NCI-H2081 (cell line): Measurements from ENCODE around the gene YPEL3.

Source experiments
- DNase-seq, 2 experiments: peaks; one replicate each; lab custom pipeline; 2025; lab: John Stamatoyannopoulos, UW

The YPEL3 gene

DNA sequence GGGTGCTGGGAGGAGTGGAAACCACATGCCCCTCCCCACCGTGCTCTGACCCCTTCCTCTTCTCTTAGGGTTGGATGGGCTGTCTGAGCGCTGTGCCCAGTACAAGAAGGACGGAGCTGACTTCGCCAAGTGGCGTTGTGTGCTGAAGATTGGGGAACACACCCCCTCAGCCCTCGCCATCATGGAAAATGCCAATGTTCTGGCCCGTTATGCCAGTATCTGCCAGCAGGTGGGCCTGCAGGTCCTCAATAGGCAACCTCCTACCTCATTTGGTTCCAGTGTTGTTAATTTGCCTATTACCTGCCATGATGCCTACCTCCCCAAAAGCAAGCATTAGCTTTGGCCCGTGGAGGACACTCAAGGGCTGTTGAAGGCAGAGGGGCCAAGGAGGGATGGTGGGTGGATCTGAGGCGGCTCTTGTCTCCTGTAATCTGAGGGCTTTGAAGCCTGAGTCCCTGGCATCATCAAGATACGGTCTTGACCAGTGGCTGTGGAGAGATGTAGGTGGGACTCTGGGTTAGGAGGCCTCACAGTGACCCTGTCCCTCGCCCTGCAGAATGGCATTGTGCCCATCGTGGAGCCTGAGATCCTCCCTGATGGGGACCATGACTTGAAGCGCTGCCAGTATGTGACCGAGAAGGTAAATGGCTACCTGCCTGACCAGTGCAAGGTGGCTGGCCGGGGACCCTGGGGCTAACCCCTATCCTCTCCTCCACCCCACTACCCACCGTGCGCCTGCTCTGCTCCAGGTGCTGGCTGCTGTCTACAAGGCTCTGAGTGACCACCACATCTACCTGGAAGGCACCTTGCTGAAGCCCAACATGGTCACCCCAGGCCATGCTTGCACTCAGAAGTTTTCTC lies 27.0 kb downstream of the YPEL3 start:
- no peak for DNase-seq

DNA sequence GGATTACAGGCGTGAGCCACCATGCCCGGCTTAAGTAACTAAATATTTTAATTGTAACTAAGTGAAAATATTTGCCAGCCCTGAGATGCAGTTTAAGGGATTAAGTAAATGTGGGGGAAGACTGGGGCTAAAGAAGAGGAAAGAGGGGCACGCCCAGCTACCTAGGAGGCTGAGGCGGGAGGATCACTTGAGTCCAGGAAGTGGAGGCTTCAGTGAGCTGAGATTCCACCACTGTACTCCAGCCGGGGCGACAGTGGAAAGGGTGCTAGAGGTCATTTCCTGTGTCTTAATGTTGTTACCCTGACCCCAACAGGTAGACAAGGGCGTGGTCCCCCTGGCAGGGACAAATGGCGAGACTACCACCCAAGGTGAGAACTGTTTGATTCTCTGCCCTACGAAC lies 27.7 kb downstream of the YPEL3 start:
- no peak for DNase-seq

DNA sequence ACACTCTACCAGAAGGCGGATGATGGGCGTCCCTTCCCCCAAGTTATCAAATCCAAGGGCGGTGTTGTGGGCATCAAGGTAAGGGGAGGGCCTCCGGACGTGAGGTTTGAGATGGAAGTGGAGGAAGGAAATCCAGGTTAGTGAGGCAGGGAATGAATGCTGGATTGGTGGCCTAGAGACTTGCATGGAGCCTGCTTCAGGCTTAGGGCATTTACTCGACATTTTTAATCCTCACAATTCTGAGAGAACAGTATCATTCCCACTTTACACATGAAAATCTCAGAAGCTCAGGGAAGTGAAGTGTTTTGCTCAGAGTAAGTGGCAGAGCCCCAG lies 28.5 kb downstream of the YPEL3 start:
- no peak for DNase-seq

DNA sequence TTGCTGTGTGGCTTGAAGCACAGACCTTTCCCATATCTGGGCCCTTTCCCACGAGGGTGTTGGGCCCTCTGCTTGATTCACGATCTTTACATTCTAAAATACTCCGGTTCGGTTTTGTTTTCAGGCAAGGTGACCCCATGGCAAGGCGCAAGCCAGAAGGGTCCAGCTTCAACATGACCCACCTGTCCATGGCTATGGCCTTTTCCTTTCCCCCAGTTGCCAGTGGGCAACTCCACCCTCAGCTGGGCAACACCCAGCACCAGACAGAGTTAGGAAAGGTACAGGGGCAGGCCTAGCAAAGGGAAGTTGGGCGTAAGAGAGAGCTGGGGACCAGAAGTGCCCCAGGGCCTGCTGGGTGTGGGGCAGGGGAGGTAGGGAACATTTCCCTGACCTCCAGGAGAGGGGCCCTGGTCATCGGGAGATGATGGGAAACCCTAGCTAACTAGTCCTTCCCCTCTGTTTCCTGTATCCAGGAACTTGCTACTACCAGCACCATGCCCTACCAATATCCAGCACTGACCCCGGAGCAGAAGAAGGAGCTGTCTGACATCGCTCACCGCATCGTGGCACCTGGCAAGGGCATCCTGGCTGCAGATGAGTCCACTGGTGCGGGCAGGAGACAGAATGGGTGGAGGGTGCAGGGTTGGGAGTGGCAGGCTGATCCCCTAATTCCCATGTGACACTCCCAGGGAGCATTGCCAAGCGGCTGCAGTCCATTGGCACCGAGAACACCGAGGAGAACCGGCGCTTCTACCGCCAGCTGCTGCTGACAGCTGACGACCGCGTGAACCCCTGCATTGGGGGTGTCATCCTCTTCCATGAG lies 29.0 kb downstream of the YPEL3 start:
- DNase-seq = no peak

DNA sequence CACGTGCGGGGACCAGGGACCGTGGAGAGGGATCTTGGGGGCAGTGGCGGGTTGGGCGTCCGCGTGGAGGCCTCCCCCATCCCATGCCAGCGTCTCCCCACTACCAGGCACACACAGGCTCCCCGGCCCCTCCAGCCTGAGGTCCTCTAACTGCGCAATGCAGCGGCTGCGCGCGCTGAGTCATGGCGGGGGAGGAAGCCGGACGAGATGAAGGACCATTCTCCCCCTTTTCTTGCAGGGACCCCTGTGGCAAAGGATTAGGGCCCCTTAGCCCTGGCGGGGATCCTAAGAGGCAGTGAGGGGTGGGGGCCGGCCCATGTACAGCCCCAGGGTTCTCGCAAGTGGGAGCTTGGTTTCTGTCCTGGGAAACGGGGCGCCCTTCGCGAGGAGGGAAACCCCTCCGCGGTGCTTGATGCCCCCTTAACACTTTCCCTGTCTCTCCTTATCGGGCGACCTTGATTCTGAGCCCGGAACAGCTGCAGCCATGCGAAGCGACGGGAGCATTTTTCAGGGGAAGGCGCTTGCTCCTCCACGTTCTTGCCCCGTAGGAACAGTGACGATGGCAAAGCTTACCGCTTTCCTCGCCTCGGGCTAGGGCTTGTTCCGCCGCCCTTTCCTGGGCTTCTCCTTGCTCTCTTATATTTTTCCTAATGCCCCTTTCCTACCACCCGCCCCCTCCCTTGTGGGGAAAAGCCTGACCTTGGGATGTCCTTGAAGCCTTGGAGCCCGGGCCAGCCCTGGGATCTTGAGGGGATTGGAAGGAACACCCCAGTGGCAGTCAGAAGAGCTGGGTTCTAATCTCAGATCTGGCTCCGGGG lies 29.9 kb downstream of the YPEL3 start:
- DNase-seq = no peak

DNA sequence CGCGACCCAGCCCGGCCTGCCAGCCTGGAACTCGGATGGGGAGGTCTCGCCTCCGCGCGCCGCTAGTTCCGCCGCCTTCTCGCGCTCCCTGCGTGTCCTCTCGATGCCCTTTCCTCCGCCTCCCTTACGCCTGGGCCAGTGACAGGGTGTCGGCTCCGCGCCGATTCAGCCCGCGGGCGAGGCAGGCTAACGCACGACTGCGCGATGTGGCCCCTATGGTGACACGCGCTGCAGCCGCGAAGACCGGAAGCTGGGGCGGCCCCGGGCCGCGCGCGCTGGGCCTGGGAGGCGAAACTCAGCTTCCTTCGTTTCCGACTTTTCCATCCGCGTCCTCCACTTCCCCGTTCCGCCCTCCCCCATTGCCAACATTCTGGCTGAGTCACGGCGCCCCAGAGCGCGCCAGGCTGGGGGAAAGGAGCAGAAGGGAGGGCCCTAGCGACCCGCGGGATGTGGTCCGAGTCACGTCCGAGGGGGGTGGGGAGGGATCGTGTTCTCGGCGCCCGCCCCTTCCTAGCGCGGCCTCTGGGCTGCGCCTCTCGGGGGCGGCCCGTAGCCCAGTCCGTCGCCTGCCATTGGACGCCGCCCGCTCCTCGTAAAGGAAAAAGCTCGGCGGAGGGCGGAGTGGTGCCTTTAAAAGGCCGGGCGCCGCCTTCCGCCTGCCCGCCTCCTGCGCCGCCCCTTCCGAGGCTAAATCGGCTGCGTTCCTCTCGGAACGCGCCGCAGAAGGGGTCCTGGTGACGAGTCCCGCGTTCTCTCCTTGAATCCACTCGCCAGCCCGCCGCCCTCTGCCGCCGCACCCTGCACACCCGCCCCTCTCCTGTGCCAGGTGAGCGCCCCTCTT lies 30.7 kb downstream of the YPEL3 start, which contains the start of gene ALDOA:
TSS of gene ALDOA (plus strand) at position 659 of the 841 bp plus-strand sequence. CDS start 1,138 bp downstream, outside the sequence.
- DNase-seq = peak; percentile 93 to 94

DNA sequence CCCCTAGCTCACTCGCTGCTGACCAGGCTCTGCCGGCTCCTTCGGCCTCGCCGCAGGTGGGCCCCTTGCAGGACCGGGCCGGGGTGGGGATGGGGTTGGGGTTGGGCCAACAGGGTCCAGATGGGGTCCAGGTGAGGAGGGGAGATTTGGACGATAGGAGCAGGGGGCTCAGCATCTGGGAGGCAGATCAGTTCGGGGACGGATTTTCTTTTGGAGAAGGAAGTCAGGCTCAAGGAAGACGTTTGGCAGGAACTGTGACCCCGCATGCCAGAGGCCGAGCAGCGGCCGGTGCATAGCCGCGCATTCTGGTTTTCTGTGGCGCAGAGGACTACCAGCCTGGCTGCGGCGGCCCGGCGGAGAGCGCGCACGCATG lies 31.3 kb downstream of the YPEL3 start:
- DNase-seq = no peak

DNA sequence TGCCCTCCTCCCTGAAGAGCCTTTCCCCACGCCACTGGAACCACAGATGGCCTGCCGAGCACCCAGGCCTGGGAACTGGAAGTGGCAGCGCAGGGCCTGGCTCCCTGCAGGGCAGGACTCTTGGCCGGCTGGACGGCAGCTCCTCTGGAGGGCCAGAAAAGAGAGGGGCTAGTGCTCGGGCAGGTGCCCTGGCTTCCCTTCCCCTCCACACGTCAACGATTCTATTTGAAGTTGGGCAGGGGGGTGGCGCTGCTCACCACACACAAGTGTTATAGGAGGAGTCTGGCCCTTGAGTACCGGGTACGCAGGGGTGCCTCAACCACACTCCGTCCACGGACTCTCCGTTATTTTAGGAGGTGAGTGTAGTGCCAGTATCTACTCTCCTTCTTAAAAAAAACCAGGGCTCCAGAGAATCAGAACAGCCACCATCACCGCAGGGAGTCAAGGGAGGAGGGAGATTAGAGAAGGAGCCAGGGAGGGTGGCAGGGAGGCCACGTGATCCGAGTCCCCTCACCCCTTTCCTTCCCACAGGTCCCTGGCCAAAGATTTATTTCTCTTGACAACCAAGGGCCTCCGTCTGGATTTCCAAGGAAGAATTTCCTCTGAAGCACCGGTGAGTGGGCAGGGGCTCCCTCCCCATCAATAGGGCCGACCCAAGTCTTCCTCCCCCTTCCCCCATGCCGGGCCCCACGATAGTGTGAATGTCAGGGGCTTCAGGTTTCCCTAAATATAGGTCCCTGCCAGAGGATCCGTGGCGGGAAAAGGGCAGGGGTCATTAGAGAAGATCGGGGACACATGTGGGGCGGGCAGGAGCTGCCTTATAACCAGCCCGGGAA lies 31.9 kb downstream of the YPEL3 start:
- peak; percentile 52 to 77 for DNase-seq

DNA sequence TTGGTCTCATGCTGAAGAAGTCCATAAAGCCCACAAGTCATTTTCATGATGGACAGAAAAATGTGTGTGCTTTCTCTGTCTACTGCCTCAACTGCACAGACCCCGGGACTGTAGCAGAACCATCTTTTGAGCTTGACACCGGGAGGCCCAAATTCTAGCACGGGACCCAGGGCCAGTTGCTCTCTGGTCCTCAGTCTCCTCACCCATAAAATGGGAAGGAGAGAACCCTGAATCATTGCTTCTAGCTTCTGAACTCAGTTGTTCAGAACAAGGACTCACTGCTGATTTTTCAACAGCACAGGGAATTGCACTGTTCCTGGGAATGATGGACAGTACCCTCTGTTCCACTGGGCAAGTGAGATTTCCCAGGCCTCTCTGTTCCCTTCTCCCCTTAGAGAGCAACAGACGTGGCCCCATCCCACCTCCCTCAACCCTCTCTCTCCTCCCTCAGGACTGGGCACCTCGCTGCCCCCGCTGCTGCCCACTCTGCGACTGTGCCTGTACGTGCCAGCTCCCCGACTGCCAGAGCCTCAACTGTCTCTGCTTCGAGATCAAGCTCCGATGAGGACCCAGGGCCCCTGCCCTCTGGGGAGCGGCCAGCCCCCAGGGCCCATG lies 32.6 kb downstream of the YPEL3 start:
- DNase-seq = no peak

DNA sequence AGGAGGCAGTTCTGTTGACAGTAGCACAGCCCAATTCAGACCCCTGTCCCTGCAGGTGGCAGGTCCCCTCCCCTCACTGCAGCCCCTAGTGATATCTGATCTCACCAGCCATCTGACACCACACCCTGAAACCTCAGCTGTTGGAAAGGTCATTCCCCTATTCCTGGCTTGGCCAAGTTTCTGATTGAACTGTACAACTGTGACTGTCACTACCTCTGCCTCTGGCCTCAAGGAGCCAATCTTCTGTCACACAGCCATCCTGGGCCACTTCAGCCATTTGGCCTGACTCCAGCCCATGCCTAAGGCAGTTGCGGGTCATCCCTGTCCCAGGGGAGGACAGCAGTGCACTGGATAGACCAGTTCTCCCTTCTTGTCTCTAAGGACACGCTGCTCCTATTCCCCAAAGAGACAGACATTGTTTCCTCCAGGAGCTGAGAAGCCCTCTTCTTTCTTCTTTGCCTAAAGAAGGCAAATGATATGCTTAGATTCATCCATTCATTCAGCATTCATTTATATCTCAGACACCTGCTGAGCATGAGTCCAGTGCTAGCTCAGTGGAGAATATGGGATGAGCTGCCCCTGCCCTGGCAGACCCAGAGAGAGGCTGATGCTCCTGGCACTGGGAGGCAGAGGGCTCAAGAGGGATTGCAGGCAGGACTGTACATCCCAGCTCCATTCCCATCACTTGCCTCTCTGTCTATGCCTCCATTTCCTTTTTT lies 35.0 kb downstream of the YPEL3 start:
- no peak for DNase-seq

DNA sequence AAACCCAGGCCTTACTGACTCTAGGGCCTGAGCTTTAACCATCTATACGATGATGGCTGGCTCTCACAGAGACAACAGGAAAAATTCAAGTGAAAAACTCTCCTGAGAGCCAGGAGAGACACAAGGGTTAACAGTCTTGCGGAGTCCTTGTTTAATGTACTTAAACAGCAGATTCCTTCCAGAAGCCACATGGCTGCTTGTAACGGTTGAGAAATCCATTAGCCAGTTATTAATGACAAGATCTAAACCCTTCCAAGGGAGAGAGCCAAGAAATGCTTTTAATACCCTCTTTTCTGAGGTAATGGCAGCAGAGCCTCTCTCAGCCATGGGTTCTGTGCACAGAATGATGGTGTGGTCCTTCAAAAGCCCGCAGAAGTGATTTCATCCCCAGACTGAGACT lies 35.7 kb downstream of the YPEL3 start:
- no peak for DNase-seq

DNA sequence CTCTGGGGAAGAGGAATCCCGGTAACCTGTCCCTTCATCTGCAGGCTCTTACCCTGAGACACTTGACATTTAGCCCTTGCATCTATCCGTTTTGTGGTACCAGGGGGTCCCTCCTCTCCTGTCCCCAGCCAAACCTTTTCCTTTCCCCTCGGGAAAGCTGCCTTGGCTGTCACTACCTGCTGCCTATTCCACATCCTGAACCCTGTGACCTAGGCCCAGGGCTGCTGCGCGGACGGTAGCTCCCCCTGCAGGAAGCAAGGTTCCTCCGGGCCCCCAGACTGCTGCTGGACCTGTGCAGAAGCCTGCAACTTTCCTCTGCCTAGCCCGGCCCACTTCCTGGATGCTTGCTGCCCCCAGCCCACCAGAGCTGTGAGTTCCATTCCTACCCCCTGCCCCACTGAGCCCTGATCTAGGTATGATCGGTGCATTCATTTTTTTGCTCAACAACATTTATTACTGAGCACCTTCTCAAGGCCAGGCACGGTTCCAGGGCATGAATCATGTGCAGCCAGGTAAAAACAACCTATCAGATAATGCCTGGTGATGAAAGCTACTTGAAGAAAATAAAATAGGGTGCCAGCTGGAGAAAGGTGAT lies 41.0 kb downstream of the YPEL3 start:
- no peak for DNase-seq

DNA sequence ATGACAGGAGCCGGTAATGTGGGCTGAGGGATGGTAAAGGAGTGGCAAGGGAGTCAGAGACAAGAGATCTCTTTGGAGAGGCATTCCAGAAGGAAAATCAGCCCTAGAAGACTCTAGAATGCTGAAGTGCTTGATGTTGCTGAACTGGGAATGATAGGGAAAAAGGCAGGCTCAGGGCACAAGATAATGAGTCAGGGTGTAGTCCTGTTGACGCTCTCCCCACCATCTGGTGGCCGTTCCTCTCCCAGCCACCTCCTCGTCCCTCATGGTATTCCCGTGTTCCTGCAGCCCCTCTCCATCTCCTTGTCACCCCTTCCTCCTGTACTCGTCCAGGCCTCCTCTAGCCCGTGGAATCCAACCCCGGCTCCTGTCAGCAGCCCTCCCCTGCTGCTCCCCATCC lies 41.6 kb downstream of the YPEL3 start:
- DNase-seq = no peak

DNA sequence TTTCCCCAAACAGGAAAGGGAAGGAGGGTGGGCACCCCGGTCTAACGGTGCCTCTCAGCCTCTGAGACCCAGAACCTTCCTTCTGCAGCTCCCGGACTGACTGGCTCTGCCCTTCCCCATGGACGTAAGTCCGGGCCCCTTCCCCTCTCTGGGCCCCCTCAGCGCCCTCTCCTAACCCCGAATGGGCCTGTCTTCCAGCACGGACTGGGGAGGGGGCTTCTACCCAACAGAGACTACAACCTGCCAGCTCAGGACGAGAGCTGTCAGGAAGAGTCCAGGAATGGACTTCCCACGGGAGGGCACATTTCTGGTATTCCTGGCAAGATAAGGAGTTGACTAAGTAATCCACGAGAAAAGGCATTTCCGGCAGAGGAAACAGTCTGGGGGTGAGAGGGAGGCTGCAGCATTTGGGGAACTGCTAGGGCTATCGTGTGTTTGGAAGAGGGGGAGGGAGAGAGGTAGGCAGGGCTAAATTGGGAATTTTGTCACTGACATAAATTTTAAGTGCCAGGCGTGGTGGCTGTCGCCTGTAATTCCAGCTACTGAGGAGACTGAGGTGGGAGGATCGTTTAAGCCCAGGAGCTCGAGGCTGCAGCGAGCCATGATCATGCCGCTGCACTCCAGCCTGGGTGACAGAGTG lies 42.5 kb downstream of the YPEL3 start:
- peak in 1 of 2 experiments; percentile 12 for DNase-seq

DNA sequence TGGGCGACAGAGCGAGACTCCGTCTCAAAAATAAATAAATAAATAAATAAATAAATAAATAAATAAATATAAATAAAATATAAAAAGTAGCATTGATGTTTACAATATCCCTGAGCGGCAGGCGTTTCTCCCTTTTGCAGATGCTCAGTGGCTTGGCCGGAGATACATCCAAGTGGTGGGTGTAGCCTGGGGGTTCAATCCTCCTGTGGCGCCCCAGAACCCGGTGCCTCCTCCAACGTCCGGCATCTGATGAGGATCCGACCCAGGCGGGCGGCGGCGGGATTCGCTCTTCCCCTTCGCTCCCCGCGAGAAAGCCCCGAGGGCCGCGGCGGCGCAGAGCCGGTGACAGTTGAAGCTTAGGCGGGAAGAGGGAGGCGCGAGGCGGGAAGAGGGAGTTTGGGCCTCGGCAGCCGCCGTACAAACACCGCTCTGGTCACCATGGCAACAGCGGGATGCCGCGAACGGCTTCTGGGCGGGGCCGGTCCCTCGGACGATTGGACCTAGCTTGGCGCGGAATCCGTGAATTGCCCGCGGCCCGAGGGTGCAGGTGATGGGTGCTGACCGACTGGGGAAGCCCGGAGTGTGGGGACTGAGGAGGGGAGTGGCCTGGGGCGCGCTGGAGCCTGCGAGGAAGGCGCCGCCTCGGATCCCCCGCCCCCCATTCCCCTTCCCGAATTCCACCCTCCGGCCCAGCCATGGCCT lies 43.2 kb downstream of the YPEL3 start:
- DNase-seq = peak; percentile 77 to 87

DNA sequence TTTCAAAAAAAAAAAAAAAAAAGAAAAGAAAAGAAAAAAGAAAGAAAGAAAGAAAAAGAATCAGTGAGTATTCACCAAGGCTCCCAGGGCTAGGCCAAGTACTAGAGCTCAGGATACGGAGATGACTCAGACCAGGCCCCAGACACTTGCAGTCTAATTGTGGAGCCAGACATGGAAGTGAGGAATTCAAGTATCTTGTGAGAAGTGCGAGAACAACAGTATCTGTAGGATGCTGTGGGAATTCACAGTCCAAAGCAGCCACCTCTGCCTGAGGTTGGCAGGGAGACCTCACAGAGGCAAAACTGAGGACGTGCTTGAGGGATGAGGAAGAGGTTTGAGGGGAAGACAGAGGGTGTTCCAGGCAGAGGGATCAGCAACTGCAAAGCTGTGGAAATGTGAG lies 44.5 kb downstream of the YPEL3 start:
- no peak for DNase-seq

DNA sequence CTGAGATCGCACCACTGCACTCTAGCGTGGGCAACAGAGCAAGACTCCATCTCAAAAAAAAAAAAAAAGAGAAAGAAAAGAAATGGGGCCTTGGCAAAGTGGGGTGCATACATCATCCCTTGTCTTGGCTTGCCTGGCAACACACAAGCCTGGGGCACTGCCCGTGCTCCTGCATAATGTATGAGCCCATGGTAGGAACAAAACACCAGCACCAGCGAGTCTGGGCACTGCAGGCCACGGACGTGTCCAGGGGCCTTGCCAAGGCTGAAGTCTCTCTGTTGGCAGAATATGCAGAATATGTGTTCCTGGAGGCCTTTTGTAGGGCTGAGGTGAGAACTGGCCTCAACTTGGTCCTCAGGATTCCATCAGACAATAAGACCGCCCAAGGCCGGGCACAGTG lies 46.1 kb downstream of the YPEL3 start:
- no peak for DNase-seq

DNA sequence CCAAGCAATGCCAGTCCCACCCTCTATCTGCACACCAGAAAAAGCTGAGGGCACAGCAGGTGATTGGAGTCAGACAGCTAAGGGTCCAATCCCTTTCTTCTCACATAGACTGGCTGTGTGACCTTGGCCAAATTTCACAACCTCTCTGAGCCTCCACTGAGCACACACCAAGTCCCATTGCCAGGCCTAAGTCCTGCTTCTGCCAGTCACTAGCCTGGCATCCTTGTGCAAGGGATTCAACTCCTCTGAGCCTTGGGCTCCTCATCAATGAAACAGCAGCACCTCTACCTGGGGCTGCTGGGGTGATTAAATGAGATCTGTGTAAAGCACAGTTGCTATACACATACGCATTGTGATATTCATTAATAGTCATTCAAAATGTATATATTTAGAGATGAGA lies 49.4 kb downstream of the YPEL3 start:
- no peak for DNase-seq
